GM10266 (cell line): ENCODE results near the gene SH3BP2.

Experiments
- DNase-seq: peaks from one replicate; pipeline ENCODE4 v3.0.0; 2012; ENCODE audit errors: extremely low spot score
- CTCF ChIP-seq: IDR thresholded peaks from 2 replicates; pipeline ENCODE4 v1.5.1; 2012; ENCODE audit warnings: mild to moderate bottlenecking, low read depth; ENCODE audit not compliant: control insufficient read depth, insufficient read depth; ENCODE audit errors: missing control alignments

The SH3BP2 gene

GRCh38 chr4:2860391-2861348 is 67.8 kb downstream of the SH3BP2 start:
- no peak for TF ChIP-seq CTCF
- DNase-seq, result no peak

- no peak for DNase-seq
- no peak for TF ChIP-seq CTCF
Observed at GRCh38 chr4:2861631-2862436, 68.9 kb downstream of the SH3BP2 start.

GRCh38 chr4:2862528-2862927 is 69.6 kb downstream of the SH3BP2 start:
- TF ChIP-seq CTCF, result no peak
- no peak for DNase-seq

- DNase-seq, result no peak
- no peak for TF ChIP-seq CTCF
Observed at GRCh38 chr4:2863649-2864048, 70.8 kb downstream of the SH3BP2 start.

- DNase-seq, result no peak
- no peak for TF ChIP-seq CTCF
Observed at GRCh38 chr4:2865196-2865780, 72.4 kb downstream of the SH3BP2 start.

- DNase-seq, result no peak
- TF ChIP-seq CTCF, result no peak
Observed at GRCh38 chr4:2866160-2866861, 73.4 kb downstream of the SH3BP2 start.
